HG03097 (cell line): ENCODE measurements around the gene STK35.

Experiments used
- ATAC-seq: cut with Tn5 transposase; IDR thresholded peaks from one replicate; pipeline ENCODE4 v1.9.1; 2021; ENCODE audit not compliant: unreplicated experiment, low FRiP score

Gene STK35

DNA sequence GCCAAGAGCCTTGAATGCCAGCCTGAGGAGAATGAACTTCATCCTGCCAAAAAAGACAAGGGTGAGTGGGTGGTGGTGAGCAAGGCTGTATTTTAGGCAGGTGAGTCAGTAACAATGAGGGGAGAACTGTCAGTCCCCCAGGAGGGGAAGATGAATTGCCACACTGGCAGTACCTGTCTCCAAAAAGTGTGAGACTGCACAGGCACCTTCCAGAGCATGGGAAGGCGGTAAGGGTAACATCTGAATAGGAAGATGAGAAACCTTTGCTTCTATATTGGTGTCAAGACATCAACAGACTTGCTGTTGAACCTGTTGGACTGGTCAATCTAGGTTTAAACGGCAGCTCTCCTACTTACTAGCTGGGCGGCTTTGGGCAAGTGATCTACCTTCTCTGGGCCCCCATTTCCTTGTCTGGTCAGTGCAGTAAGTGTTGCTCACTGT lies 30.9 kb downstream of the STK35 start:
- ATAC-seq: no peak

GRCh38 chr20:2133318-2134183 lies 31.9 kb downstream of the STK35 start:
- no peak for ATAC-seq

GRCh38 chr20:2135013-2135412 lies 33.4 kb downstream of the STK35 start:
- no peak for ATAC-seq

DNA sequence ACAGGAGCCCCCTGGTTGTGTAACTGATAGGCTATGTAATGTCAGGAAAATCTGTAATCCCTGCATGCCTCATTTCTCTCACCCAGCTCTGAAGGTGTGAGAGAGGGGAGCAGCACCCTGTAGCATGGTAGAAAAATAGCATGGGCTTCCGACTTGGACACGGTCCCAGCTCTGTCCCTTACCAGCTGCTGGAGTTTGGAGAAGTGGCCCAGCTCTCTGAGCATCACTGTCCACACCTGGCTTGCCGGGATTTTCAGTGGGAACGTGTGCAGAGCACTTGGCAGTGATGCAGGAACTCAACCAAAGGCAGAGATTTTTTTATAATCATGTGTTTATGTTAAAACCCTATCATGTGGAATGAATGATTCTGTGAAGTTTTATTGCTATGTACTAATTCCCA lies 34.6 kb downstream of the STK35 start:
- no peak for ATAC-seq

- no peak for ATAC-seq
These were observed 36.0 kb downstream of the STK35 start for GRCh38 chr20:2137552-2138201.

GRCh38 chr20:2138396-2138795 lies 36.8 kb downstream of the STK35 start:
- ATAC-seq: no peak

DNA sequence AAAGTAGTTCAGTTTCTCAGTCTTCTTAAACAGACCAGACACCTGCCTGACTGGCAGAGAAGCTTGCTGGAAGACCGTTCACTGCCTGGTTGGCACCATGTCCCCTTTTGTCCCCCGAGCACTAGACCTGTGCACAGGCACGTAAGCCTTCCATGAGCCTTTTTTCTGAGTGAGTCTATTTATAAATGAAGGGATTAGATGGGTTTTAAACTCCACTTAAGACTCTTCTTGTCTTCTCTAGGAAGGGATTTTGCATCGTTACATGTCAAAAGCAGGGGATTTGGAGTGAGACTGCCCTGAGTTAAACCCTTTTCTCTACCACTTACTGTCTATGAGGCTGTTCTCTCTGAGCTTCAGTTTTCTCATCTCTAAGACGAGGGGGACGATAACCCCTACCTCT lies 37.6 kb downstream of the STK35 start:
- no peak for ATAC-seq

GRCh38 chr20:2139736-2140135 lies 38.1 kb downstream of the STK35 start:
- ATAC-seq: no peak

DNA sequence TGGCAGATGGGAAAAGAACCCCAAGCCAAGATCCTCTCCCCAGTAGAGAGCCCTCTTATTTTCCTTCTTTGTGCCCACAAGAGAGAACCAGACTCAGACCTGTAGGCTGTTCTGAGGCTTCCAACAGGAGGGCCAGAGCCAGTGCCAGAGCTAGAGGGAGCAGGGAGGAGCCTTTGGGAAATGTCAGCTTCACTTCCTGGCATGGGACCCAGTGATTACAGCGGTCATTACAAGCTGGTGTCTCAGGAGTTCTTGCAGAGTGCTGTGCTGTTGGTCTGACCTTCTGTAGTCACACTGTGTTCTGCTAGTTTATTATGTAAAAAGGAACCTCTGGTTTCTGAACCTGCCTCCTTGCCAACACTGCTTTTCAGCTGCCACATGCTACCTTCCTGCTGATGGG lies 38.9 kb downstream of the STK35 start:
- ATAC-seq: no peak

DNA sequence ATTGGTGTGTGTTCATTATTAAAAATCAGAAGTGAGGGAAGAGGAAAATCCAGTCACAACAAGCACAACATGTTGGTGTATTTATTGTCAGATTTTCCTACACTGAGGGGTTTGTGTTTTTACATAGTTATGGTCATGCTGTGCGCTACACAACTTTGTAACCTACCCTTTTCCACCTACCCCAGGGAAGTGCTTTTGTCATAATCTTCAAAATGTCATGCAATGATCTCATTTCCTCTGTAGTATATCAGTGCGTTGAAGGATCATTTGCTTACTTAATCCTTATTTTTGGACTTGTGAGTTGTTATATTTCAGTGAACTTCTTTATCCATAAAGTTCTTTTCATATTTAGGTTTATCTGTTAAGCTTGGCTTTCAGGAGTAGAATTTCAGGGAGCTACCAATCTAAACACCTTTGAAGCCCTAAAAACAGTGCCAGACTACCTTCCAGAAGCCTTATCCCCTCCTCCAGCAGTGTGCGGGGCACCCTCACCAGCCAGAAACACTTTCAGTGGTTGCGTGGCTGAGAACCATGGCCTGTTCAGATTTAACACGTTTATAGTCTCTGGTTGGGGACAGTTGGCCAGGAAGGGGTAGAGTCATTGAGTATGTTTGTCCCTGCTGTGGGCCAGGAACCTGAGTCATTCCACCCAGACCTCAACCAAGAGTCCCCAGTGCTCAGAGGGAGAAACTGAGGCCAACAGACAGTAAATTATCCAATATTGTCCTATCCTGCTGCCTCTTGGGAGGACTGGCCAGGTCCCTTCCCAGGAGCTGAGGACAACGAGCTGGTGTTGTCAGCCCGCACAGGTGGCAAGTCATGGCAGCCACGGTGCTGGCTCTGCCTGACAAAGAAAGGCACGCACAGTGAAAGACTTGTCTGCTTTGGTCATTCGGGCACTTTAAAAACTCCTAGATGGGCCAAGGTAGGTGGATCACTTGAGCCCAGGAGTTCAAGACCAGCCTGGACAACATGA lies 40.3 kb downstream of the STK35 start:
- no peak for ATAC-seq

DNA sequence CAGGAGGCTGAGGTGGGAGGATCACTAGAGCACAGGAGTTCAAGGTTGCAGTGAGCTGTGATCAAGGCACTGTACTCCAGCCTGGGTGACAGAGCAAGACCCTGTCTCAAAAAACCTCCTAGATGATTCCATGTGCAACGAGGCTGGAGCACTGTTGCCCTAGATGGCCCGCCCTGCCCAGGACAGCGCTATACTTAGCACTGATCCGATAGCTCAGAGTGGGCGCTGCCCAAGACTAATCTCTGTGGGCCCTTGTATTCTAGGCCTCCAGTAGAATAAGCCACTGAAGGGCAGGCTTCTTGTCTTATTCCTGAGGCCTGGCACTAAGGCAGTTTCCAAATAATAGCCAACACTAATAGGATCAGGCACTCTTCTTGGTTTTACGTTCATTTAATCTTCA lies 41.0 kb downstream of the STK35 start:
- ATAC-seq: no peak

DNA sequence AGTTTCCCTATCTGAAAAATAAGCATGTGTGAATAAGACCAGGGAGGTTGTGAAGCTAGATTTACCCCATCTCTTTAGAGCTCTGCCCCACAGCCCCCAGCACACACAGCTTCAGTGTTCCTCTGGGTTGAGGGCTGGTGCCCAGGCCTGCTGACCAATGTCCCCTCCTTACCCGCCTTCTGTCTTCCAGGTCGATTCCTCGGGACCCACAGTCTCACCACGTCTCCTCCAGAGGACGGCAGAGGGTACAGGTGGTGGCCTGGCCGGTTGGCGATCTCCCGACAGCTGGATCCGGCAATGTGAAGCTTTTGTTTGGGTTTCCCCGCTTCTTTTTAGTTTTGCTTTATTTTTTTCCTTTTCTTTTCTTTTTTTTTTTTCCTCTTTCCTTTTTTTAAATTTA lies 42.0 kb downstream of the STK35 start:
- ATAC-seq: no peak

GRCh38 chr20:2144850-2145249 lies 43.2 kb downstream of the STK35 start:
- ATAC-seq: no peak

- ATAC-seq: no peak
These were observed 43.7 kb downstream of the STK35 start for GRCh38 chr20:2145376-2145775.

DNA sequence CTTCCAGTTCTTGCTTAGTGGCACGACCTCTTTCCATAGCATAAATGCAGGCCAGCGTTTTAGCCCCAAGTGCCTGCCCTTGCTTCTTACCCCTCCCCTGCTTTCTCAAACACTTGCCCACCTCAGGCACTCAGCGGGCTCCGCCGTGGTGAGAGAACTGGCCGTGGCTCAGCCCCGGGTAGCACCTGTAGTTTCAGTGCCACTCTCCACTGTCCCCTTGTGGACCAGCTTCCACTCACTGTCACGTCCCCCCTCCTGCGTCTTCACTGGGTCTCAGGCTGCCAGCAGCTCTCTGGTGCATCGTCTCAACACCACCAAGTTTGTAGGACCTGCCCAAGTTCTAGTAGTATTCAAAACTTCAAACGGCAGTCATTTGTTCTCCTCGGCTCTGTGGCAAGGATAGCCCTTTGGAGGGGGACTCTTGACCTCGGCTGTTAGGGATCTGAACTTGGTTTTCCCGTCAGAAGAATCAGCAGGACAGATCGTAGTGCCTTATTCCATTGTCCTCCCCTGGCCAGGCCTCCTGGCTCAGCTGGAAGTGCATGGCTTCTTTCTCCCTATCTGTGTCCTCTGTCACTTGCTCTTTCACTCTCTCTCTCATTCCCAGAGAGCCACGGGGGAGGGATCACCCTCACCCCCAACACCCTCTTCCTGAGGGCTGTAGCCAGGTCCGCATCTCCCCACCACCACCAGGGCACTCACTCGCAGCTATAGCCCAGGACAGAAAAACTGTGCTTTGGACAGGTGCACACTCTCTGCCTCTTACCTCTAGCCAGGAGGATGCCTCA lies 44.6 kb downstream of the STK35 start:
- ATAC-seq: no peak

DNA sequence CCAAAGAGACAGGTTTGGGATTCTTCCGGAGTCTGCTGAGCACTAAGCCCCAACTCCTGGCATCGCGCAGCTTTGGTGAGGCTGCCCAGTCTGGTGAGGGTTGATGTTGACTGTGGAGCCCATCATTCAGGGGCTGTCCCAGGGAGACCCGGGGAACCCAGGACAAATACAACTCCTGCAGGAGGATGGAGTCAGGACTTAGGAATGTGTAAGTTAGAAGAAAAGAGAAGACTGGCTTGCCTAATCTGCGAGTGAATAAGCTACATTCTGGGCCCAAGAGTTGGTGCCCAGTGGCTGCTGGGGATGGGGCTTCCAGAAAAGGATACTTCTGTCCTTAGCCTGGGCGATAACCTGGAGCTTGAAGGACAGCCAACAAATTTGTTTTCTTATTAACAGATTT lies 47.9 kb downstream of the STK35 start:
- ATAC-seq: no peak

- ATAC-seq: no peak
These were observed 49.0 kb downstream of the STK35 start for GRCh38 chr20:2150660-2151059.

- ATAC-seq: no peak
These were observed 50.2 kb downstream of the STK35 start for GRCh38 chr20:2151858-2152281.

GRCh38 chr20:2152317-2152716 lies 50.7 kb downstream of the STK35 start:
- ATAC-seq: no peak

- no peak for ATAC-seq
These were observed 51.7 kb downstream of the STK35 start for GRCh38 chr20:2153326-2153725.
